A549 (cell line): Measurements from ENCODE around the gene SRGAP1. TPM values are rescaled to one million over a fixed set of nuclear protein-coding genes. Genes with fewer than 3 reads are reported as not detected.

Experiments used
- ATAC-seq, 2 experiments: fragments of 200-7000 bp in 1 of 2; fragments of >200 bp in 1 of 2; cut with Nextera tagmentation in 1 of 2; cut with Tn5 transposase in 1 of 2; 3 replicates each; pipeline versions ENCODE4 v1.8.0 to v1.9.1; 2018 to 2020; ENCODE audit warnings: mild to moderate bottlenecking in 1 of 2, moderate library complexity in 1 of 2
- CTCF ChIA-PET: fragments of 300-600 bp; sonication (Branson Sonifier 250); formaldehyde crosslinking; extraction: SDS; loops from one replicate; lab custom pipeline; 2021; ENCODE audit warnings: antibody characterized with exemption, inconsistent platforms; lab: Yijun Ruan, JAX
- POLR2A ChIA-PET: fragments of 350-600 bp; formaldehyde crosslinking; extraction: SDS; loops from one replicate; lab custom pipeline; 2021; ENCODE audit warnings: antibody characterized with exemption, inconsistent platforms; lab: Yijun Ruan, JAX
- DNase-seq, 2 experiments: peaks; one replicate each; pipeline versions ENCODE4 v3.0.0 to v3.0.0-alpha.2; 2011 to 2016; ENCODE audit warnings: low read depth in 1 of 2, low spot score in 1 of 2
- FAIRE-seq: peaks from 2 replicates; lab custom pipeline; 2011; peaks lifted over from hg19 to GRCh38; lab: Jason Lieb, UNC
- H3K27ac ChIP-seq, 2 experiments: fragments of >200 bp; sonication (Bioruptor Twin); formaldehyde crosslinking; 3 replicates each; pipeline ENCODE4 v1.5.1; 2016 to 2017
- H3K4me1 ChIP-seq: fragments of >200 bp; sonication (Bioruptor Twin); formaldehyde crosslinking; 3 replicates; pipeline ENCODE4 v1.6.1; 2016
- H3K4me2 ChIP-seq: fragments of >200 bp; sonication (Bioruptor Twin); formaldehyde crosslinking; 3 replicates; pipeline ENCODE4 v1.6.1; 2016
- H3K4me3 ChIP-seq: fragments of >200 bp; sonication (Bioruptor Twin); formaldehyde crosslinking; 3 replicates; pipeline ENCODE4 v1.5.1; 2016
- H3K9me3 ChIP-seq: fragments of >200 bp; sonication (Bioruptor Twin); formaldehyde crosslinking; 3 replicates; pipeline ENCODE4 v1.6.1; 2016
- CBX2 ChIP-seq: fragments of 200-600 bp; sonication (generic); IDR thresholded peaks from 2 replicates; pipeline ENCODE4 v1.6.1; 2016; ENCODE audit warnings: low read depth, mild to moderate bottlenecking, borderline replicate concordance
- CHD2 ChIP-seq: fragments of 150-350 bp; IDR thresholded peaks from 2 replicates; pipeline ENCODE4 v1.6.1; 2014; ENCODE audit warnings: low read length; ENCODE audit not compliant: partially characterized antibody
- EHMT2 ChIP-seq: fragments of 200-600 bp; sonication (generic); IDR thresholded peaks from 2 replicates; pipeline ENCODE4 v1.6.1; 2016; ENCODE audit warnings: antibody characterized with exemption, low read depth, mild to moderate bottlenecking, moderate library complexity
- EP300 ChIP-seq, 2 experiments: fragments of >200 bp; sonication (Bioruptor Twin); formaldehyde crosslinking; IDR thresholded peaks; 2 replicates in 1 of 2; 3 replicates in 1 of 2; pipeline ENCODE4 v1.6.1; 2016 to 2017
- FOSL2 ChIP-seq, 2 experiments: fragments of 450-650 bp in 1 of 2; fragments of >200 bp in 1 of 2; sonication (Bioruptor Twin) in 1 of 2; formaldehyde crosslinking; IDR thresholded peaks; 2 replicates each; pipeline versions ENCODE4 v1.5.0 to v1.6.1; 2016 to 2020; ENCODE audit warnings: mild to moderate bottlenecking in 1 of 2, moderate library complexity in 1 of 2
- GATA3 ChIP-seq: IDR thresholded peaks from 2 replicates; pipeline ENCODE4 v1.6.1; 2012; ENCODE audit warnings: borderline replicate concordance
- HEYL ChIP-seq: fragments of 250-450 bp; sonication (Bioruptor Pico); IDR thresholded peaks from 2 replicates; pipeline ENCODE4 v1.8.0; 2021; ENCODE audit warnings: mild to moderate bottlenecking, moderate library complexity
- HOXB5 ChIP-seq: fragments of 250-450 bp; sonication (Bioruptor Pico); IDR thresholded peaks from 2 replicates; pipeline ENCODE4 v1.5.0; 2020; ENCODE audit warnings: mild to moderate bottlenecking, moderate library complexity
- JUN ChIP-seq, 2 experiments: fragments of >200 bp; sonication (Bioruptor Twin); formaldehyde crosslinking; IDR thresholded peaks; 2 replicates in 1 of 2; 3 replicates in 1 of 2; pipeline ENCODE4 v1.6.1; 2016 to 2017
- JUNB ChIP-seq: fragments of >200 bp; sonication (Bioruptor Twin); formaldehyde crosslinking; IDR thresholded peaks from 2 replicates; pipeline ENCODE4 v1.6.1; 2016
- MYC ChIP-seq: IDR thresholded peaks from 2 replicates; pipeline ENCODE4 v1.6.1; 2012; ENCODE audit warnings: mild to moderate bottlenecking, inconsistent platforms, low read length, improper control_type of control experiment, borderline replicate concordance
- NFE2L2 ChIP-seq: fragments of 150-350 bp; conservative IDR thresholded peaks from 2 replicates; pipeline ENCODE4 v1.6.1; 2014; ENCODE audit warnings: low read length
- POLR2AphosphoS2 ChIP-seq: conservative IDR thresholded peaks from 2 replicates; pipeline ENCODE4 v1.6.1; 2012; ENCODE audit warnings: low read length, improper control_type of control experiment, inconsistent platforms
- RARB ChIP-seq: fragments of 250-450 bp; sonication (Bioruptor Pico); IDR thresholded peaks from 2 replicates; pipeline ENCODE4 v1.8.0; 2021; ENCODE audit warnings: mild to moderate bottlenecking, moderate library complexity
- RFX5 ChIP-seq: fragments of 450-650 bp; IDR thresholded peaks from 2 replicates; pipeline ENCODE4 v1.7.1; 2014; ENCODE audit warnings: antibody characterized with exemption, mild to moderate bottlenecking, moderate library complexity
- RNF2 ChIP-seq: fragments of 200-600 bp; sonication (generic); IDR thresholded peaks from 2 replicates; pipeline ENCODE4 v1.6.1; 2016; ENCODE audit warnings: low read depth, mild to moderate bottlenecking, antibody characterized with exemption, moderate library complexity, borderline replicate concordance
- SMC3 ChIP-seq: fragments of >200 bp; sonication (Bioruptor Twin); formaldehyde crosslinking; IDR thresholded peaks from 3 replicates; pipeline ENCODE4 v1.6.1; 2018; ENCODE audit warnings: inconsistent platforms
- SREBF2 ChIP-seq: fragments of 450-650 bp; IDR thresholded peaks from 2 replicates; pipeline ENCODE4 v1.6.1; 2014; ENCODE audit warnings: mild to moderate bottlenecking, moderate library complexity
- TP53 ChIP-seq: fragments of 250-450 bp; sonication (Bioruptor Pico); IDR thresholded peaks from 2 replicates; pipeline ENCODE4 v1.5.0; 2021; ENCODE audit warnings: mild to moderate bottlenecking, moderate library complexity
- ZC3H11A ChIP-seq: fragments of 450-650 bp; IDR thresholded peaks from 2 replicates; pipeline ENCODE4 v1.6.1; 2014; ENCODE audit warnings: antibody characterized with exemption, mild to moderate bottlenecking
- ZSCAN20 ChIP-seq: fragments of 250-450 bp; sonication (Bioruptor Pico); IDR thresholded peaks from 2 replicates; pipeline ENCODE4 v1.8.0; 2022; ENCODE audit warnings: mild to moderate bottlenecking, moderate library complexity
- WGBS: methylation state at CpG from one replicate; pipeline ENCODE4 v1.1.6; 2017; ENCODE audit errors: missing lambda C conversion rate; 5-methylcytosine and 5-hydroxymethylcytosine counted together
- polyA plus RNA-seq, 4 experiments: library from polyadenylated mRNA; depleted of rRNA in 3 of 4; stranded (reverse); fragments of >200 nt; fragmentation: RNase III in 1 of 4; extraction: RNeasy Plus Mini Kit Qiagen cat#74134 plus additional on column Dnase treatment in 1 of 4; gene quantifications; 2 replicates in 3 of 4; 3 replicates in 1 of 4; pipeline ENCODE4 v1.2.3, GENCODE V29; 2011 to 2017
- TF ChIP-seq, protein P1 (sequence below): fragments of 250-450 bp; sonication (Bioruptor Pico); IDR thresholded peaks from 2 replicates; pipeline ENCODE4 v1.5.0; 2021; ENCODE audit warnings: mild to moderate bottlenecking, moderate library complexity, borderline replicate concordance
- TF ChIP-seq, protein P2 (sequence below): IDR thresholded peaks from 2 replicates; pipeline ENCODE4 v1.6.1; 2012; ENCODE audit warnings: low read depth, borderline replicate concordance
- TF ChIP-seq, protein P3 (sequence below): fragments of 150-350 bp; IDR thresholded peaks from 2 replicates; pipeline ENCODE4 v1.6.1; 2014; ENCODE audit warnings: low read depth, mild to moderate bottlenecking, low read length
- TF ChIP-seq, protein P4 (sequence below): fragments of 250-450 bp; sonication (Bioruptor Pico); IDR thresholded peaks from 2 replicates; pipeline ENCODE4 v1.5.0; 2020; ENCODE audit warnings: low read depth, mild to moderate bottlenecking, moderate library complexity
- TF ChIP-seq, protein P5 (sequence below): fragments of >200 bp; sonication (Bioruptor Twin); formaldehyde crosslinking; IDR thresholded peaks from 2 replicates; pipeline ENCODE4 v1.6.1; 2016

SRGAP1 gene
- polyA plus RNA-seq, 2 of the 4 experiments (the other 2 are of a cell fraction): 7.9 to 22.9 TPM

- no peak overlapping the region for H3K4me2 ChIP-seq
- POLR2A ChIA-PET: no interaction called here
- TF ChIP-seq POLR2AphosphoS2 (no peak), SREBF2 (no peak), RNF2 (no peak), TP53 (CRISPR knock-in tag) (no peak), GATA3 (no peak), HEYL (CRISPR knock-in tag) (no peak), MYC (no peak), FOSL2 (IDR thresholded peaks at IDR 0.05) (no peak), FOSL2 (CRISPR knock-in tag; IDR thresholded peaks at IDR 0.05) (no peak), SMC3 (no peak)
- TF ChIP-seq, protein P1, sequence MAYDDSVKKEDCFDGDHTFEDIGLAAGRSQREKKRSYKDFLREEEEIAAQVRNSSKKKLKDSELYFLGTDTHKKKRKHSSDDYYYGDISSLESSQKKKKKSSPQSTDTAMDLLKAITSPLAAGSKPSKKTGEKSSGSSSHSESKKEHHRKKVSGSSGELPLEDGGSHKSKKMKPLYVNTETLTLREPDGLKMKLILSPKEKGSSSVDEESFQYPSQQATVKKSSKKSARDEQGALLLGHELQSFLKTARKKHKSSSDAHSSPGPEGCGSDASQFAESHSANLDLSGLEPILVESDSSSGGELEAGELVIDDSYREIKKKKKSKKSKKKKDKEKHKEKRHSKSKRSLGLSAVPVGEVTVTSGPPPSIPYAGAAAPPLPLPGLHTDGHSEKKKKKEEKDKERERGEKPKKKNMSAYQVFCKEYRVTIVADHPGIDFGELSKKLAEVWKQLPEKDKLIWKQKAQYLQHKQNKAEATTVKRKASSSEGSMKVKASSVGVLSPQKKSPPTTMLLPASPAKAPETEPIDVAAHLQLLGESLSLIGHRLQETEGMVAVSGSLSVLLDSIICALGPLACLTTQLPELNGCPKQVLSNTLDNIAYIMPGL (CRISPR knock-in tag): no peak
- TF ChIP-seq, protein P2, sequence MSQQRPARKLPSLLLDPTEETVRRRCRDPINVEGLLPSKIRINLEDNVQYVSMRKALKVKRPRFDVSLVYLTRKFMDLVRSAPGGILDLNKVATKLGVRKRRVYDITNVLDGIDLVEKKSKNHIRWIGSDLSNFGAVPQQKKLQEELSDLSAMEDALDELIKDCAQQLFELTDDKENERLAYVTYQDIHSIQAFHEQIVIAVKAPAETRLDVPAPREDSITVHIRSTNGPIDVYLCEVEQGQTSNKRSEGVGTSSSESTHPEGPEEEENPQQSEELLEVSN: no peak
- TF ChIP-seq, protein P3, sequence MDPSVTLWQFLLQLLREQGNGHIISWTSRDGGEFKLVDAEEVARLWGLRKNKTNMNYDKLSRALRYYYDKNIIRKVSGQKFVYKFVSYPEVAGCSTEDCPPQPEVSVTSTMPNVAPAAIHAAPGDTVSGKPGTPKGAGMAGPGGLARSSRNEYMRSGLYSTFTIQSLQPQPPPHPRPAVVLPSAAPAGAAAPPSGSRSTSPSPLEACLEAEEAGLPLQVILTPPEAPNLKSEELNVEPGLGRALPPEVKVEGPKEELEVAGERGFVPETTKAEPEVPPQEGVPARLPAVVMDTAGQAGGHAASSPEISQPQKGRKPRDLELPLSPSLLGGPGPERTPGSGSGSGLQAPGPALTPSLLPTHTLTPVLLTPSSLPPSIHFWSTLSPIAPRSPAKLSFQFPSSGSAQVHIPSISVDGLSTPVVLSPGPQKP: no peak
- TF ChIP-seq, all 56 proteins: peak for 0
- Histone ChIP-seq H3K4me1 (peaks cover 14% of the 10 kb centered on the region), H3K9me3 (no peaks in the 10 kb centered on the region), H3K4me3 (no peak overlapping the region), H3K27ac (no peak overlapping the region)
- CTCF ChIA-PET: interaction anchor here (0.5 to 1.6 kb wide), 3 partner anchors 9 to 106 kb away, joined by 3 to 6 read pairs (median 3); partner anchors contain the start of gene SRGAP1
- DNase-seq (no peak), ATAC-seq (no peak; a peak in 1 of 6 replicates), FAIRE-seq (no peak)
- WGBS: 68% methylated on average over 2 of the region's 2 CpGs
Observed at GRCh38 chr12:63949902-63950301, 105.4 kb downstream of the SRGAP1 start.

DNA sequence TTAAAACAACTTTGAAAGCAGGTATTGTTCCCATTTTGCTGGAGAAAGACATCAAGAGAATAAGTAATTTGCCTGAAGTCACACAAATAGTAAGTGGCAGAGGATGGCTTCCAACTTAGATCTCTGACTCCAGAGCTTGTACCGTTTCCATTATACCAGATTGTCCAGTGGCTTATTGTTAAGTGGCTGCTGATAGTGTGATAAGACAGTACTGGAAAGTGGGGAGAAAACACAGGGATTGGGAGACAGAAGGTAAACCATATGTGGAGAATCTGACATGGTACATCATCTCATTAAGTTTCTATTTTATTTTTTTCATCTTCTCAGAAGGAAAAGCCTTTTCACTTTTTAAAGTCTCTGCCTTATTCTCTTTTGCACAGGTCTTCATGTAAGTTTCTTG is 108.5 kb downstream of the SRGAP1 start:
- Histone ChIP-seq H3K4me3 (no peak overlapping the region), H3K4me2 (no peak overlapping the region), H3K4me1 (peaks cover 30% of the 10 kb centered on the region), H3K27ac (no peak overlapping the region), H3K9me3 (no peaks in the 10 kb centered on the region)
- FAIRE-seq (no peak), ATAC-seq (no peak), DNase-seq (no peak)
- TF ChIP-seq JUN (IDR thresholded peaks at IDR 0.05): no peak
- TF ChIP-seq NFE2L2: no peak
- TF ChIP-seq EP300 (IDR thresholded peaks at IDR 0.05): no peak
- TF ChIP-seq, protein P2: no peak
- no peak for TF ChIP-seq CHD2
- TF ChIP-seq ZC3H11A: no peak
- no peak for TF ChIP-seq HOXB5
- TF ChIP-seq, protein P4, sequence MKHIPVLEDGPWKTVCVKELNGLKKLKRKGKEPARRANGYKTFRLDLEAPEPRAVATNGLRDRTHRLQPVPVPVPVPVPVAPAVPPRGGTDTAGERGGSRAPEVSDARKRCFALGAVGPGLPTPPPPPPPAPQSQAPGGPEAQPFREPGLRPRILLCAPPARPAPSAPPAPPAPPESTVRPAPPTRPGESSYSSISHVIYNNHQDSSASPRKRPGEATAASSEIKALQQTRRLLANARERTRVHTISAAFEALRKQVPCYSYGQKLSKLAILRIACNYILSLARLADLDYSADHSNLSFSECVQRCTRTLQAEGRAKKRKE (CRISPR knock-in tag): no peak
- TF ChIP-seq FOSL2 (IDR thresholded peaks at IDR 0.05): no peak
- TF ChIP-seq FOSL2 (CRISPR knock-in tag; IDR thresholded peaks at IDR 0.05): no peak
- TF ChIP-seq CBX2: no peak
- TF ChIP-seq EHMT2: no peak
- TF ChIP-seq ZSCAN20 (CRISPR knock-in tag): no peak
- no peak for TF ChIP-seq MYC
- TF ChIP-seq JUNB: no peak
- TF ChIP-seq, protein P5, sequence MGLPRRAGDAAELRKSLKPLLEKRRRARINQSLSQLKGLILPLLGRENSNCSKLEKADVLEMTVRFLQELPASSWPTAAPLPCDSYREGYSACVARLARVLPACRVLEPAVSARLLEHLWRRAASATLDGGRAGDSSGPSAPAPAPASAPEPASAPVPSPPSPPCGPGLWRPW: no peak
- TF ChIP-seq POLR2AphosphoS2: no peak
- TF ChIP-seq RFX5: no peak
- TF ChIP-seq RARB: no peak
- ChIA-PET POLR2A (no interaction called here), CTCF (interaction anchor here (1.6 kb wide), 1 partner anchor 109 kb away, joined by 4 read pairs; the partner anchor contains the start of gene SRGAP1)
- 86% methylated on average over 1 of the region's 1 CpG for WGBS
